ENCODE results near the gene CNTD1. TPM values are rescaled to one million over a fixed set of nuclear protein-coding genes. Genes with fewer than 3 reads are reported as not detected.

Gene CNTD1
- total and polyA plus RNA-seq, 2 experiments from 2014 or later = 1.1 TPM; not detected in 1

GRCh38 chr17:42853968-42854790 is 55.5 kb downstream of the CNTD1 start:
- no peak overlapping the region for H2AFZ ChIP-seq
- Mint-ChIP-seq H3K36me3 (ENCODE audit: low read depth) (no peaks in the 10 kb centered on the region; the same call in 1 of the 3 replicates), H3K9me3 (no peaks in the 10 kb centered on the region; the same call in 1 of the 3 replicates), H3K27ac (no peak overlapping the region), H3K27me3 (ENCODE audit: insufficient read depth, low read depth, poor library complexity) (peaks cover 4% of the 10 kb centered on the region), H3K4me3 (no peak overlapping the region), H3K4me1 (peaks cover 2% of the 10 kb centered on the region; the same call in 1 of the 3 replicates)
- ATAC-seq (no peak), DNase-seq (ENCODE audit: low spot score) (no peak)
- no peaks in the 10 kb centered on the region for H3K36me3 ChIP-seq (ENCODE audit: insufficient read depth)
- no peak overlapping the region for H3K4me2 ChIP-seq
- H3F3A ChIP-seq (replicated peaks; ENCODE audit: low read depth) = no peaks in the 10 kb centered on the region
- no peaks in the 10 kb centered on the region for H3K4me1 ChIP-seq (ENCODE audit: insufficient read depth)
- H3K4me3 ChIP-seq = no peak overlapping the region
- no peaks in the 10 kb centered on the region; the same call in 1 of the 2 replicates for H4K20me1 ChIP-seq (replicated peaks; ENCODE audit: insufficient read depth)
- no peaks in the 10 kb centered on the region for H3K27me3 ChIP-seq (ENCODE audit: insufficient read depth)
- TF ChIP-seq CREB1 (CRISPR knock-in tag; IDR thresholded peaks at IDR 0.05; ENCODE audit: low read depth) (no peak), EZH2phosphoT487 (IDR thresholded peaks at IDR 0.05; ENCODE audit: unreplicated experiment) (no peak), JUNB (IDR thresholded peaks at IDR 0.05; ENCODE audit: unreplicated experiment) (no peak), CTCF (conservative IDR thresholded peaks at IDR 0.05; ENCODE audit: low read depth in 2 of 2) (no peak), ZNF331 (CRISPR knock-in tag; IDR thresholded peaks at IDR 0.05; ENCODE audit: low read depth) (no peak), STAT1 (IDR thresholded peaks at IDR 0.05; ENCODE audit: unreplicated experiment) (no peak), ETS1 (IDR thresholded peaks at IDR 0.05) (no peak), POLR2AphosphoS5 (IDR thresholded peaks at IDR 0.05; ENCODE audit: low read depth) (no peak), ZNF462 (CRISPR knock-in tag; IDR thresholded peaks at IDR 0.05) (no peak), EZH2 (IDR thresholded peaks at IDR 0.05; ENCODE audit: low read depth, unreplicated experiment) (no peak), ZNF114 (CRISPR knock-in tag; IDR thresholded peaks at IDR 0.05) (no peak), NANOG (IDR thresholded peaks at IDR 0.05; ENCODE audit: borderline replicate concordance) (no peak), REST (IDR thresholded peaks at IDR 0.05; ENCODE audit: unreplicated experiment) (no peak)
- no peaks in the 10 kb centered on the region for H3K9me2 ChIP-seq (ENCODE audit: insufficient read depth)
- H3K79me2 ChIP-seq (replicated peaks; ENCODE audit: insufficient read depth) = no peaks in the 10 kb centered on the region
- no peak overlapping the region for H3K27ac ChIP-seq (ENCODE audit: low read depth)
